Upper lobe of right lung (tissue), 1 donor: Measurements from ENCODE around the gene GIMAP1. TPM values are rescaled to one million over a fixed set of nuclear protein-coding genes. Genes with fewer than 3 reads are reported as not detected.

Experiments used
- ATAC-seq: fragments of 200-7000 bp; cut with Tn5 transposase; one replicate; pipeline ENCODE4 v1.9.1; 2020; ENCODE audit warnings: mild to moderate bottlenecking, moderate library complexity
- DNase-seq: peaks from one replicate; pipeline ENCODE4 v3.0.0-alpha.2; 2020
- H3K27ac ChIP-seq: fragments of 200-600 bp; one replicate; pipeline ENCODE4 v1.8.0; 2022
- H3K27me3 ChIP-seq: fragments of 200-600 bp; one replicate; pipeline ENCODE4 v1.8.0; 2022; ENCODE audit warnings: mild to moderate bottlenecking
- H3K36me3 ChIP-seq: fragments of 200-600 bp; one replicate; pipeline ENCODE4 v1.8.0; 2022
- H3K4me1 ChIP-seq: fragments of 200-600 bp; one replicate; pipeline ENCODE4 v1.8.0; 2022
- H3K4me3 ChIP-seq: fragments of 200-600 bp; one replicate; pipeline ENCODE4 v1.8.0; 2022; ENCODE audit warnings: mild to moderate bottlenecking
- H3K9me3 ChIP-seq: fragments of 200-600 bp; one replicate; pipeline ENCODE4 v1.8.0; 2022
- intact Hi-C: fragments of 100-400 bp; cut with DNase I; formaldehyde crosslinking; loops from one replicate; pipeline ENCODE4 v1.11.0; 2022
- total RNA-seq: library from RNA; stranded (reverse); fragmentation: NEBNext Ultra II Directional; extraction: Animal tissue kit (Norgen Biotek cat#: 25700); gene quantifications from one replicate; pipeline ENCODE4 v1.2.1, GENCODE V29; 2021
- TF ChIP-seq, protein P1 (sequence below): fragments of 200-600 bp; IDR thresholded peaks from one replicate; pipeline ENCODE4 v1.8.0; 2022; ENCODE audit warnings: antibody characterized with exemption
- donor health status: DM: no; HTN: yes; CAD: no; lungs with severe emphysema.

Gene GIMAP1
- total RNA-seq, 1 donor from 2014 or later, result 13.0 TPM

DNA sequence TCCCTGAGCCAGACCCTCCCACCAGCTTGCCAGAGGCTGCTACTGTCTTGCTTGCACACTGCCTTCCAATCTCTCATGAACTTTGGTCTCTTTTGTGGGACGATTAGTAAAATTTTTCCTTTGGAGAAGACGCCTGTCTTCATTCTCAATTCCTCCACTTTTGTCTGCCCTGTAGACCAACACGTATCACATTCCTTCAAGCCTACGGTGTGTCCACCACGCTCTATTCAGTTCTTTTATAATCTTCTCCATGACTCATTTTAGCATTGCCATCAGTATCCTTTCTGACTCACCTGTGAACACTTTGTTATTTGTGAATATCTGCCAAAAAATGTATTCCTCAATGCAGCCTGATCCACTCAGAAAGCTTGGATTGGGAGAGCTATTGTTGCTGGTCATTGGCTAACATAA lies 22.2 kb downstream of the GIMAP1 start:
- DNase-seq, result no peak
- peak overlapping the region; percentile 87 for H3K27ac ChIP-seq
- peaks cover 13% of the 10 kb centered on the region for H3K4me1 ChIP-seq
- intact Hi-C loops, result no loop called here
- TF ChIP-seq, protein P1, sequence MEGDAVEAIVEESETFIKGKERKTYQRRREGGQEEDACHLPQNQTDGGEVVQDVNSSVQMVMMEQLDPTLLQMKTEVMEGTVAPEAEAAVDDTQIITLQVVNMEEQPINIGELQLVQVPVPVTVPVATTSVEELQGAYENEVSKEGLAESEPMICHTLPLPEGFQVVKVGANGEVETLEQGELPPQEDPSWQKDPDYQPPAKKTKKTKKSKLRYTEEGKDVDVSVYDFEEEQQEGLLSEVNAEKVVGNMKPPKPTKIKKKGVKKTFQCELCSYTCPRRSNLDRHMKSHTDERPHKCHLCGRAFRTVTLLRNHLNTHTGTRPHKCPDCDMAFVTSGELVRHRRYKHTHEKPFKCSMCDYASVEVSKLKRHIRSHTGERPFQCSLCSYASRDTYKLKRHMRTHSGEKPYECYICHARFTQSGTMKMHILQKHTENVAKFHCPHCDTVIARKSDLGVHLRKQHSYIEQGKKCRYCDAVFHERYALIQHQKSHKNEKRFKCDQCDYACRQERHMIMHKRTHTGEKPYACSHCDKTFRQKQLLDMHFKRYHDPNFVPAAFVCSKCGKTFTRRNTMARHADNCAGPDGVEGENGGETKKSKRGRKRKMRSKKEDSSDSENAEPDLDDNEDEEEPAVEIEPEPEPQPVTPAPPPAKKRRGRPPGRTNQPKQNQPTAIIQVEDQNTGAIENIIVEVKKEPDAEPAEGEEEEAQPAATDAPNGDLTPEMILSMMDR, result no peak
- H3K27me3 ChIP-seq, result no peaks in the 10 kb centered on the region
- H3K4me3 ChIP-seq, result peak overlapping the region; percentile 61
- no peak for ATAC-seq
- peaks cover 26% of the 10 kb centered on the region for H3K36me3 ChIP-seq
- no peaks in the 10 kb centered on the region for H3K9me3 ChIP-seq

- TF ChIP-seq, protein P1, result peak; percentile 26
- no peak for ATAC-seq
- H3K4me3 ChIP-seq, result peak overlapping the region; percentile 61
Measured at GRCh38 chr7:150739033-150739432, 22.6 kb downstream of the GIMAP1 start.

DNA sequence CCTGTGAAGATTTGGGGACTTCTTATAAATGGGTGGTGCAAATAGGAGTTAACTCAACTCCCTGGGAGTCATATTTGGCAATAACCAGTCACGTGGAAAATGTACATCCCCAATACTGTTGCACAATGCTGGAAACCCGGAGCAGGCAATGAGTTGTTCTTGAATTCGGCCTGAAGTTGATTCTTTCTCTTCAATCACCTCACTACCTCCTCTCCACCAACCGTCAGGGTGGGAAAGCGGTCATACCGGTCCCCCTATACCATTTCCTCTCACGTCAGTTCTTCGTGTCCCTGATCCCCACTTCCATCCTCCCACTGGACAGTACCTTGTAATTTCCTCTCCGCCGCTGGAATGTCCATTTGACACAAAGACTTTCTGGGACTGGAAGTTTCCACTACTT lies 23.6 kb downstream of the GIMAP1 start:
- peak overlapping the region; percentile 87 for H3K27ac ChIP-seq
- peak overlapping the region; percentile 61 for H3K4me3 ChIP-seq

More at GRCh38 chr7:150739033-150739432, 22.6 kb downstream of the GIMAP1 start:
- intact Hi-C loops, result no loop called here
- Histone ChIP-seq H3K27me3 (no peaks in the 10 kb centered on the region), H3K36me3 (peaks cover 26% of the 10 kb centered on the region), H3K4me1 (peaks cover 13% of the 10 kb centered on the region), H3K27ac (peak overlapping the region; percentile 87), H3K9me3 (no peaks in the 10 kb centered on the region)
- DNase-seq, result no peak

GRCh38 chr7:150742286-150742968 lies 26.0 kb downstream of the GIMAP1 start:
- intact Hi-C loops, result loop anchor here (10.0 kb wide), 1 partner anchor 108 kb away; the partner anchor contains the start of gene GIMAP6
- Histone ChIP-seq H3K36me3 (peaks cover 26% of the 10 kb centered on the region), H3K4me1 (peaks cover 13% of the 10 kb centered on the region), H3K4me3 (peak overlapping the region; percentile 61), H3K27me3 (no peaks in the 10 kb centered on the region), H3K27ac (no peak overlapping the region), H3K9me3 (no peaks in the 10 kb centered on the region)
- no peak for ATAC-seq
- no peak for DNase-seq
- TF ChIP-seq, protein P1, result no peak

More for the DNA sequence above, 23.6 kb downstream of the GIMAP1 start:
- DNase-seq (no peak), ATAC-seq (no peak)
- Histone ChIP-seq H3K9me3 (no peaks in the 10 kb centered on the region), H3K27me3 (no peaks in the 10 kb centered on the region), H3K36me3 (peaks cover 26% of the 10 kb centered on the region), H3K4me1 (peaks cover 13% of the 10 kb centered on the region)
- intact Hi-C loops, result loop anchor here (10.0 kb wide), 1 partner anchor 105 kb away; the partner anchor contains the start of gene GIMAP6
- TF ChIP-seq, protein P1, result no peak

DNA sequence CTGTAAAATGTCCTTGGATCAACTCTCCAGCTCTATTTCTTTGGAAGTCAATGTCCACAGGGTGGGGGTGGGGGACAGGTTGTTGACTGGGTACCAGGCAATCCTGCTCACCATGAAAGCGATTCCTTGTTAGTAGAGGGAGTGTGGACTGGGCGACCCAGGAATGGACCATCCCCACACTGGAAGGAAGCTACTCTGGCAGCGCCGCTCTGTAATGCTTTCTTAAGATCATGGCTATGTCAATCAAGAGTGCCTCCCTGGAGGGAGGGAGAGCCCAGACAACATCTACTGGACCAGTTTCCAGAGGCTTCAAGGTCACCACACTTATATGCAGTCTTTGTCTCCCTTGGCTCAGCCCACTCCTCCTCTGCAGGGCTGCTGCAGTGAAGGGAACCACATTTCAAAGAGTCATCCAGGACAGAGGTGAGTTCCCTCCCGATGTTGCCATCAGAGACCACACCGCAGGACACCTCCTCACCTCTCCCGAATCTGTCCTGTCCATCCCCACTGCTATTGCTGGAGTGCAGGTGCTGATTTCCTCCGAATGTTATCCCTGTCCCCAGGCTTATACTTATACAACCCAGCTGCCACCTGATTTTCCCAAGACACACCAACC lies 27.7 kb downstream of the GIMAP1 start:
- Histone ChIP-seq H3K9me3 (no peaks in the 10 kb centered on the region), H3K36me3 (peaks cover 26% of the 10 kb centered on the region), H3K4me3 (no peak overlapping the region), H3K27ac (peak overlapping the region; percentile 11), H3K4me1 (peaks cover 8% of the 10 kb centered on the region), H3K27me3 (no peaks in the 10 kb centered on the region)
- ATAC-seq, result no peak
- no peak for DNase-seq
- TF ChIP-seq, protein P1, result no peak
- intact Hi-C loops, result loop anchor here (10.0 kb wide), 1 partner anchor 109 kb away; the partner anchor contains the start of gene GIMAP6
